Osteoblast (primary cell): Measurements from ENCODE around the gene DMRT1. TPM values are rescaled to one million over a fixed set of nuclear protein-coding genes. Genes with fewer than 3 reads are reported as not detected.

Experiments
- DNase-seq: peaks from one replicate; pipeline ENCODE4 v3.0.0; 2011; ENCODE audit warnings: low spot score, mixed read lengths; ENCODE audit not compliant: insufficient read length; ENCODE audit errors: missing footprints
- H2AFZ ChIP-seq: 2 replicates; pipeline ENCODE4 v1.6.0; 2011; ENCODE audit warnings: mild to moderate bottlenecking, low read length
- H3K27ac ChIP-seq: 2 replicates; pipeline ENCODE4 v1.5.1; 2011; ENCODE audit warnings: mild to moderate bottlenecking, low read depth, low read length, moderate library complexity
- H3K27me3 ChIP-seq: 2 replicates; pipeline ENCODE4 v1.6.0; 2012; ENCODE audit warnings: mild to moderate bottlenecking, control low read depth, inconsistent platforms, low read length, moderate library complexity; ENCODE audit not compliant: insufficient read depth
- H3K36me3 ChIP-seq: 2 replicates; pipeline ENCODE4 v1.5.1; 2011; ENCODE audit warnings: mild to moderate bottlenecking, low read length, control low read depth, moderate library complexity; ENCODE audit not compliant: insufficient read depth
- H3K4me1 ChIP-seq: 2 replicates; pipeline ENCODE4 v1.5.1; 2011; ENCODE audit warnings: mild to moderate bottlenecking, low read length, control low read depth, moderate library complexity; ENCODE audit not compliant: insufficient read depth
- H3K4me2 ChIP-seq: 2 replicates; pipeline ENCODE4 v1.6.0; 2011; ENCODE audit warnings: mild to moderate bottlenecking, low read length; ENCODE audit not compliant: insufficient read depth
- H3K4me3 ChIP-seq: fragments of 200-600 bp; sonication (generic); 3 replicates; pipeline ENCODE4 v1.5.1; 2012; ENCODE audit warnings: mild to moderate bottlenecking, low read length, inconsistent platforms; ENCODE audit not compliant: insufficient read depth
- H3K79me2 ChIP-seq: 2 replicates; pipeline ENCODE4 v1.6.0; 2012; ENCODE audit warnings: mild to moderate bottlenecking, low read length, control low read depth, inconsistent platforms; ENCODE audit not compliant: insufficient read depth
- H3K9me3 ChIP-seq: 2 replicates; pipeline ENCODE4 v1.5.1; 2011; ENCODE audit warnings: low read depth, low read length, control low read depth
- H4K20me1 ChIP-seq: 2 replicates; pipeline ENCODE4 v1.6.0; 2012; ENCODE audit warnings: mild to moderate bottlenecking, low read length, control low read depth; ENCODE audit not compliant: insufficient read depth
- CTCF ChIP-seq: IDR thresholded peaks from 2 replicates; pipeline ENCODE4 v1.5.1; 2011; ENCODE audit warnings: mild to moderate bottlenecking, low read depth, low read length, moderate library complexity; ENCODE audit errors: extremely low read depth
- total RNA-seq: library from RNA; depleted of rRNA; stranded (reverse); fragments of >200 nt; gene quantifications from 2 replicates; pipeline ENCODE4 v1.2.3, GENCODE V29; 2012

DMRT1 gene
- total RNA-seq, 1 donor: not detected

GRCh38 chr9:950139-950538, 108.6 kb downstream of the DMRT1 start:
- Histone ChIP-seq H3K79me2 (no peaks in the 10 kb centered on the region), H3K4me1 (no peaks in the 10 kb centered on the region), H3K27me3 (no peaks in the 10 kb centered on the region), H3K4me2 (no peak overlapping the region), H2AFZ (no peak overlapping the region), H3K27ac (no peak overlapping the region), H3K4me3 (no peak overlapping the region), H3K36me3 (no peaks in the 10 kb centered on the region), H3K9me3 (no peaks in the 10 kb centered on the region), H4K20me1 (no peaks in the 10 kb centered on the region)
- no peak for TF ChIP-seq CTCF
- no peak for DNase-seq

GRCh38 chr9:952546-952945, 111.0 kb downstream of the DMRT1 start:
- Histone ChIP-seq H4K20me1 (no peaks in the 10 kb centered on the region), H3K27me3 (no peaks in the 10 kb centered on the region), H3K4me2 (no peak overlapping the region), H3K79me2 (no peaks in the 10 kb centered on the region), H2AFZ (no peak overlapping the region), H3K36me3 (no peaks in the 10 kb centered on the region), H3K27ac (no peak overlapping the region), H3K4me1 (no peaks in the 10 kb centered on the region), H3K4me3 (no peak overlapping the region), H3K9me3 (no peaks in the 10 kb centered on the region)
- no peak for DNase-seq
- TF ChIP-seq CTCF: no peak

GRCh38 chr9:959105-959504, 117.6 kb downstream of the DMRT1 start:
- Histone ChIP-seq H3K79me2 (no peaks in the 10 kb centered on the region), H3K4me3 (no peak overlapping the region), H2AFZ (no peak overlapping the region), H3K27ac (no peak overlapping the region), H3K4me1 (no peaks in the 10 kb centered on the region), H3K36me3 (no peaks in the 10 kb centered on the region), H3K9me3 (no peaks in the 10 kb centered on the region), H3K27me3 (no peaks in the 10 kb centered on the region), H4K20me1 (no peaks in the 10 kb centered on the region), H3K4me2 (no peak overlapping the region)
- no peak for DNase-seq
- TF ChIP-seq CTCF: no peak

- no peaks in the 10 kb centered on the region for H3K79me2 ChIP-seq
- peaks cover 7% of the 10 kb centered on the region for H3K27me3 ChIP-seq
- no peaks in the 10 kb centered on the region for H3K9me3 ChIP-seq
- H3K4me1 ChIP-seq: no peaks in the 10 kb centered on the region
- TF ChIP-seq CTCF: no peak
- no peak overlapping the region for H2AFZ ChIP-seq
- no peak overlapping the region for H3K4me2 ChIP-seq
- no peaks in the 10 kb centered on the region for H4K20me1 ChIP-seq
- no peak overlapping the region for H3K27ac ChIP-seq
- no peak for DNase-seq
- no peak overlapping the region for H3K4me3 ChIP-seq
- no peaks in the 10 kb centered on the region for H3K36me3 ChIP-seq
These were observed 118.4 kb downstream of the DMRT1 start for GRCh38 chr9:959914-960313.
